H1 (cell line): ENCODE data around the gene ATP10D. TPM values are rescaled to one million over a fixed set of nuclear protein-coding genes. Genes with fewer than 3 reads are reported as not detected.
A peak's percentile ranks its signal among the peaks of the same experiment; 100 is the strongest.

Source experiments
- CTCF ChIA-PET: fragments of 300-600 bp; sonication (Branson Sonifier 250); formaldehyde crosslinking; loops from one replicate; lab custom pipeline; 2021; ENCODE audit not compliant: partially characterized antibody; lab: Charles Lee
- POLR2A ChIA-PET: fragments of 300-600 bp; sonication (Branson Sonifier 250); formaldehyde crosslinking; loops from one replicate; lab custom pipeline; 2021; ENCODE audit warnings: inconsistent platforms; ENCODE audit not compliant: partially characterized antibody; lab: Charles Lee
- DNase-seq, 2 experiments: peaks; one replicate each; pipeline versions ENCODE4 v3.0.0 to v3.0.0-alpha.2; 2010 to 2022; ENCODE audit warnings: low spot score in 2 of 2, low read depth in 1 of 2, mixed read lengths in 1 of 2
- FAIRE-seq: peaks from 2 replicates; lab custom pipeline; 2011; peaks lifted over from hg19 to GRCh38; lab: Jason Lieb, UNC
- H2AFZ ChIP-seq: 2 replicates; pipeline ENCODE4 v1.8.1; 2012; ENCODE audit warnings: low read length, inconsistent platforms
- H2AK5ac ChIP-seq: 2 replicates; pipeline ENCODE4 v1.6.1; 2013; ENCODE audit warnings: low read depth, low read length
- H2BK120ac ChIP-seq: replicated peaks from 2 replicates; pipeline ENCODE3; 2013; ENCODE audit warnings: low read depth, low read length, inconsistent platforms
- H2BK12ac ChIP-seq: 2 replicates; pipeline ENCODE4 v1.6.1; 2013; ENCODE audit warnings: low read depth, low read length
- H2BK15ac ChIP-seq: 2 replicates; pipeline ENCODE4 v1.6.1; 2013; ENCODE audit warnings: low read length
- H2BK20ac ChIP-seq: 2 replicates; pipeline ENCODE4 v1.6.1; 2013; ENCODE audit warnings: low read length
- H2BK5ac ChIP-seq: 2 replicates; pipeline ENCODE4 v1.6.1; 2013; ENCODE audit warnings: low read depth, low read length
- H3K14ac ChIP-seq: 2 replicates; pipeline ENCODE4 v1.6.1; 2013; ENCODE audit warnings: inconsistent platforms; ENCODE audit not compliant: insufficient read length
- H3K18ac ChIP-seq: 2 replicates; pipeline ENCODE4 v1.6.1; 2013; ENCODE audit warnings: low read length; ENCODE audit errors: extremely low read depth
- H3K23ac ChIP-seq: 2 replicates; pipeline ENCODE4 v1.6.1; 2013; ENCODE audit warnings: inconsistent platforms; ENCODE audit not compliant: insufficient read length
- H3K23me2 ChIP-seq: 2 replicates; pipeline ENCODE4 v1.6.1; 2013; ENCODE audit warnings: low read depth, low read length
- H3K27ac ChIP-seq: 2 replicates; pipeline ENCODE4 v1.6.1; 2011; ENCODE audit warnings: low read depth, low read length, inconsistent platforms
- H3K27me3 ChIP-seq, 4 experiments: replicated peaks in 1 of 4; 1 replicate in 1 of 4; 2 replicates in 3 of 4; pipeline versions ENCODE4 v1.6.1 to v1.8.1; 2011 to 2013; ENCODE audit warnings: low read length in 3 of 4, mild to moderate bottlenecking in 3 of 4, inconsistent platforms in 2 of 4, mixed read lengths in 2 of 4, moderate library complexity in 1 of 4; ENCODE audit not compliant: control insufficient read depth in 3 of 4, insufficient read depth in 3 of 4; ENCODE audit errors: extremely low read depth in 1 of 4
- H3K36me3 ChIP-seq, 4 experiments: 2 replicates each; pipeline versions ENCODE4 v1.6.1 to v1.8.1; 2011 to 2013; ENCODE audit warnings: mild to moderate bottlenecking in 4 of 4, low read length in 3 of 4, moderate library complexity in 2 of 4, control low read depth in 1 of 4, inconsistent platforms in 1 of 4; ENCODE audit not compliant: insufficient read depth in 4 of 4, control insufficient read depth in 2 of 4
- H3K4ac ChIP-seq: replicated peaks from 2 replicates; pipeline ENCODE3; 2013; ENCODE audit warnings: low read length, low read depth, mixed read lengths, inconsistent platforms; ENCODE audit not compliant: insufficient read length
- H3K4me1 ChIP-seq, 4 experiments: replicated peaks in 1 of 4; 1 replicate in 1 of 4; 2 replicates in 3 of 4; pipeline versions ENCODE4 v1.6.1 to v1.8.1; 2011 to 2013; ENCODE audit warnings: low read length in 3 of 4, inconsistent platforms in 2 of 4, mixed read lengths in 1 of 4; ENCODE audit not compliant: insufficient read depth in 4 of 4, control insufficient read depth in 3 of 4
- H3K4me2 ChIP-seq, 2 experiments: 2 replicates each; pipeline versions ENCODE4 v1.6.1 to v1.8.1; 2011 to 2013; ENCODE audit warnings: low read depth in 2 of 2, low read length in 2 of 2, control low read depth in 1 of 2, inconsistent platforms in 1 of 2, mild to moderate bottlenecking in 1 of 2; ENCODE audit not compliant: insufficient read depth in 1 of 2
- H3K4me3 ChIP-seq, 4 experiments: fragments of 200-600, 300-600 bp in 1 of 4; sonication (generic), shearing (Covaris generic), sonication (Bioruptor Twin) in 1 of 4; 2 replicates each; pipeline versions ENCODE4 v1.5.1 to v1.8.1; 2011 to 2016; ENCODE audit warnings: low read length in 4 of 4, low read depth in 3 of 4, control low read depth in 2 of 4, inconsistent platforms in 2 of 4, mild to moderate bottlenecking in 2 of 4, mixed read lengths in 1 of 4, moderate library complexity in 1 of 4; ENCODE audit not compliant: insufficient read depth in 2 of 4; ENCODE audit errors: extremely low read depth in 1 of 4
- H3K56ac ChIP-seq: replicated peaks from 2 replicates; pipeline ENCODE3; 2013; ENCODE audit warnings: low read depth, mild to moderate bottlenecking, mixed read lengths, low read length, inconsistent platforms; ENCODE audit not compliant: insufficient read length
- H3K79me1 ChIP-seq: 2 replicates; pipeline ENCODE4 v1.6.1; 2013; ENCODE audit warnings: low read depth, low read length, control low read depth
- H3K79me2 ChIP-seq, 2 experiments: 2 replicates each; pipeline versions ENCODE4 v1.6.1 to v1.8.1; 2012 to 2013; ENCODE audit warnings: low read length in 2 of 2, mild to moderate bottlenecking in 2 of 2, inconsistent platforms in 1 of 2; ENCODE audit not compliant: insufficient read depth in 2 of 2, control insufficient read depth in 1 of 2
- H3K9ac ChIP-seq, 4 experiments: replicated peaks in 1 of 4; 1 replicate in 1 of 4; 2 replicates in 3 of 4; pipeline versions ENCODE4 v1.6.1 to v1.8.1; 2011 to 2013; ENCODE audit warnings: low read depth in 3 of 4, low read length in 3 of 4, control low read depth in 2 of 4, mild to moderate bottlenecking in 2 of 4, moderate library complexity in 2 of 4, inconsistent platforms in 1 of 4; ENCODE audit errors: extremely low read depth in 1 of 4
- H3K9me3 ChIP-seq, 2 experiments: 2 replicates each; pipeline versions ENCODE4 v1.6.1 to v1.8.1; 2012 to 2013; ENCODE audit warnings: mild to moderate bottlenecking in 2 of 2, moderate library complexity in 2 of 2, control low read depth in 1 of 2, inconsistent platforms in 1 of 2, low read depth in 1 of 2, low read length in 1 of 2, mixed read lengths in 1 of 2; ENCODE audit not compliant: insufficient read depth in 2 of 2
- H4K20me1 ChIP-seq, 2 experiments: replicated peaks in 1 of 2; 2 replicates each; pipeline versions ENCODE3 to v1.8.1; 2011 to 2013; ENCODE audit warnings: inconsistent platforms in 2 of 2, low read length in 2 of 2, mild to moderate bottlenecking in 1 of 2; ENCODE audit not compliant: insufficient read depth in 2 of 2, control insufficient read depth in 1 of 2
- H4K5ac ChIP-seq: 2 replicates; pipeline ENCODE4 v1.6.1; 2013; ENCODE audit warnings: low read length, low read depth, mixed read lengths, inconsistent platforms; ENCODE audit not compliant: insufficient read length
- H4K8ac ChIP-seq: 2 replicates; pipeline ENCODE4 v1.8.0; 2013; ENCODE audit warnings: mild to moderate bottlenecking, moderate library complexity, low read length, inconsistent platforms; ENCODE audit not compliant: insufficient read depth; ENCODE audit errors: extremely low read depth
- H4K91ac ChIP-seq: replicated peaks from 2 replicates; pipeline ENCODE3; 2013; ENCODE audit warnings: low read length, mixed read lengths, inconsistent platforms; ENCODE audit not compliant: insufficient read length
- NANOG ChIP-seq: IDR thresholded peaks from 2 replicates; pipeline ENCODE4 v1.6.1; 2011; ENCODE audit warnings: low read length, low read depth, mild to moderate bottlenecking, inconsistent platforms; ENCODE audit not compliant: insufficient read depth, poor library complexity, severe bottlenecking
- SAP30 ChIP-seq: fragments of 300-600 bp; sonication (generic); IDR thresholded peaks from 2 replicates; pipeline ENCODE4 v1.7.1; 2012; ENCODE audit warnings: low read length, moderate library complexity, mild to moderate bottlenecking, inconsistent platforms; ENCODE audit not compliant: insufficient read depth, insufficient replicate concordance
- WGBS, 2 experiments: shearing (Covaris generic) in 1 of 2; methylation state at CpG; one replicate each; pipeline versions ENCODE4 v1.1.6 to v1.1.7; 2013 to 2015; ENCODE audit warnings: low lambda C conversion rate in 2 of 2, mixed read lengths in 2 of 2, inconsistent platforms in 1 of 2, low coverage in 1 of 2, missing lambda C conversion rate in 1 of 2; ENCODE audit not compliant: insufficient replicate concordance in 2 of 2, insufficient coverage in 1 of 2, insufficient read length in 1 of 2; ENCODE audit errors: extremely low coverage in 1 of 2, missing lambda C conversion rate in 1 of 2; 5-methylcytosine and 5-hydroxymethylcytosine counted together
- polyA plus RNA-seq, 7 experiments: library from polyadenylated mRNA; depleted of rRNA in 3 of 7; stranded (reverse) in 5 of 7; unstranded in 2 of 7; fragments of >200 nt in 5 of 7; fragments of 200-250 nt in 2 of 7; gene quantifications; 1 replicate in 5 of 7; 2 replicates in 1 of 7; 4 replicates in 1 of 7; pipeline versions ENCODE4 v1.2.1 to v1.2.3, GENCODE V29; 2011 to 2013; ENCODE audit warnings: missing spikeins in 2 of 7, mixed read lengths in 2 of 7
- total RNA-seq: library from RNA; stranded (reverse); fragmentation: NEBNext Ultra II Directional; extraction: Animal tissue kit (Norgen Biotek cat#: 25700); gene quantifications from 2 replicates; pipeline ENCODE4 v1.2.1, GENCODE V29; 2021

Gene ATP10D
- total and polyA plus RNA-seq, 2 of the 8 experiments (the other 6 are each of a cell fraction or from before 2014, with no cell fraction given): 2.9 to 5.9 TPM

DNA sequence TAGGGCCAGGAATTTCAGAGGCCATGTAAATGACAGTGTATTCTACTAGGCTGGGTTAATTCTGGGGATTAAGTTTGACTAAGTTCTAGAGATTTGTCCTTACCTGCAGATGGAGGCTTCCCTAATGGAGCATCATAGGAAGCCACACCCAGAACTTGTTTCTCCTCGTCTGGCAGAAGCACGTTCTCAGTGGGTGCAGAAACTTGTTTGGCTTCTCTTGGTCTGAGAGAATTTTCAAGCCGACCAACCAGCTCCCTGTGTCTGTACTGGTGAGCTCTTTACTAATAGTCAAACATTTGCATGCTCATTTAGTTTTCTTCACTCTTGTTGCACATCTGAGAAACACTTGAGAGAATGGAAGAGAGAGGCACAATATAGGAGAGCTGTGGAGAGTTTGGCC lies 907 bp upstream of the ATP10D start:
- no peak overlapping the region for H3K27ac ChIP-seq
- H2BK20ac ChIP-seq: no peak overlapping the region
- H4K5ac ChIP-seq: no peak overlapping the region
- no peak overlapping the region for H2AK5ac ChIP-seq
- no peak overlapping the region for H2BK5ac ChIP-seq
- H2BK15ac ChIP-seq: no peak overlapping the region
- no peak overlapping the region for H2BK12ac ChIP-seq
- no peaks in the 10 kb centered on the region for H3K23me2 ChIP-seq
- ChIA-PET CTCF (interaction anchor here (0.8 to 1.8 kb wide), 3 partner anchors 13 to 98 kb away, joined by 3 to 5 read pairs (median 3); no protein-coding TSS in a partner anchor), POLR2A (interaction anchor here (1.2 kb wide), 1 partner anchor 9 kb away, joined by 4 read pairs; no protein-coding TSS in a partner anchor)
- H2AFZ ChIP-seq: peak overlapping the region; percentile 20; the same call in 1 of the 2 replicates
- no peaks in the 10 kb centered on the region for H4K20me1 ChIP-seq
- H3K79me1 ChIP-seq: no peaks in the 10 kb centered on the region
- H3K4me1 ChIP-seq: no peaks in the 10 kb centered on the region
- no peak overlapping the region for H3K23ac ChIP-seq
- TF ChIP-seq NANOG (no peak), SAP30 (no peak)
- H3K56ac ChIP-seq: no peak overlapping the region
- H2BK120ac ChIP-seq: no peak overlapping the region
- WGBS, 2 experiments: 67% methylated on average over 3 of the region's 3 CpGs; no CpG with 5 or more reads in 1 of the 2 experiments
- no peak overlapping the region for H3K4ac ChIP-seq
- no peak overlapping the region for H4K8ac ChIP-seq
- no peak overlapping the region for H3K18ac ChIP-seq
- no peak overlapping the region for H3K14ac ChIP-seq
- H3K4me3 ChIP-seq: no peak overlapping the region
- no peaks in the 10 kb centered on the region for H3K36me3 ChIP-seq
- FAIRE-seq (no peak), DNase-seq (no peak)
- no peak overlapping the region; a peak in 1 of 4 replicates for H3K4me2 ChIP-seq
- H3K27me3 ChIP-seq: no peaks in the 10 kb centered on the region; a peak in 1 of 7 replicates
- H3K79me2 ChIP-seq: no peaks in the 10 kb centered on the region
- H3K9ac ChIP-seq: no peak overlapping the region
- no peak overlapping the region for H4K91ac ChIP-seq
- no peaks in the 10 kb centered on the region for H3K9me3 ChIP-seq
